ENCODE measurements around the gene C1QTNF3. TPM values are rescaled to one million over a fixed set of nuclear protein-coding genes. Genes with fewer than 3 reads are reported as not detected.

The C1QTNF3 gene
- total and polyA plus RNA-seq, 2 experiments from 2014 or later: 1.7 to 2.0 TPM

DNA sequence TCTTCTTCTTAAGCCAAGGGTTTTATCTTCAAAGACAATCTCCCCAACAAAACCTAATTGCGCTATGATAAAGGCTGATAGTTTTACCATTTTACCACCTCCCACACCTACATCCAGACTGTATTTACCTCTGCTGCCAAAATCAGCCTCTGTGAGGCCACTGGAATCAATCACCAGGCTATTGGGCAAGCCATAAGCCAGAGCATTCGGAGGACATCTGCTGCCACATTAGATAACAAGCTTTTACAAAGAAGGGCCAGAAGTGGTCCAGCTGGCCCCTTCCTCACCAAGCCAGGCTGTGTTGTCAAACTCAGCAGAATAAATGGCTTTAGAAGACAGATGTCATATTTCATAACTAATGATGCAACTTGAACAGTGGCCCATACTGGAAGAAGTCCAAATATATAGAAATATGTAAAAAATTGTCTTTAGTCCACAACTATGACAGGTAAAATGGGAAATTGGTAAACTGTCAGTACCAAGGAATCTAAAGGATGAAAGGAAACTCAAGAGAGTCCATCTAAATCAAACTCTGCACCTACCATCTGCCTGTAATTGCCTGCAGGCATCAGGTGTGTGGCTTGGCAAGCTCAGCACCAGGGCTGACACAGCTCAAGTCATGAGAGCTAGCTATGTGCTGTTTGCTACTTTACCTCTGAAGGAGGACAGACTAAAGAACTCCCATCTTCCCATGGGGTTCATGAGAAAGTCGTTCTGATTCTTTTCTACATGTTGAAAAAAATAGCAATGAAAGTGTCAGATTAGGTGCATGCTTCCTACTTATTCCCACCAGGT lies 74.6 kb downstream of the C1QTNF3 start (continued):
- TF ChIP-seq POLR2AphosphoS5 (IDR thresholded peaks at IDR 0.05; ENCODE audit: low read depth): no peak
- TF ChIP-seq STAT1 (IDR thresholded peaks at IDR 0.05; ENCODE audit: unreplicated experiment): no peak
- no peak for TF ChIP-seq ZNF331 (CRISPR knock-in tag; IDR thresholded peaks at IDR 0.05; ENCODE audit: low read depth)
- TF ChIP-seq ZNF114 (CRISPR knock-in tag; IDR thresholded peaks at IDR 0.05): no peak
- TF ChIP-seq, protein P1, sequence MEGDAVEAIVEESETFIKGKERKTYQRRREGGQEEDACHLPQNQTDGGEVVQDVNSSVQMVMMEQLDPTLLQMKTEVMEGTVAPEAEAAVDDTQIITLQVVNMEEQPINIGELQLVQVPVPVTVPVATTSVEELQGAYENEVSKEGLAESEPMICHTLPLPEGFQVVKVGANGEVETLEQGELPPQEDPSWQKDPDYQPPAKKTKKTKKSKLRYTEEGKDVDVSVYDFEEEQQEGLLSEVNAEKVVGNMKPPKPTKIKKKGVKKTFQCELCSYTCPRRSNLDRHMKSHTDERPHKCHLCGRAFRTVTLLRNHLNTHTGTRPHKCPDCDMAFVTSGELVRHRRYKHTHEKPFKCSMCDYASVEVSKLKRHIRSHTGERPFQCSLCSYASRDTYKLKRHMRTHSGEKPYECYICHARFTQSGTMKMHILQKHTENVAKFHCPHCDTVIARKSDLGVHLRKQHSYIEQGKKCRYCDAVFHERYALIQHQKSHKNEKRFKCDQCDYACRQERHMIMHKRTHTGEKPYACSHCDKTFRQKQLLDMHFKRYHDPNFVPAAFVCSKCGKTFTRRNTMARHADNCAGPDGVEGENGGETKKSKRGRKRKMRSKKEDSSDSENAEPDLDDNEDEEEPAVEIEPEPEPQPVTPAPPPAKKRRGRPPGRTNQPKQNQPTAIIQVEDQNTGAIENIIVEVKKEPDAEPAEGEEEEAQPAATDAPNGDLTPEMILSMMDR (conservative IDR thresholded peaks at IDR 0.05; ENCODE audit: low read depth in 2 of 2): no peak
- TF ChIP-seq, protein P2, sequence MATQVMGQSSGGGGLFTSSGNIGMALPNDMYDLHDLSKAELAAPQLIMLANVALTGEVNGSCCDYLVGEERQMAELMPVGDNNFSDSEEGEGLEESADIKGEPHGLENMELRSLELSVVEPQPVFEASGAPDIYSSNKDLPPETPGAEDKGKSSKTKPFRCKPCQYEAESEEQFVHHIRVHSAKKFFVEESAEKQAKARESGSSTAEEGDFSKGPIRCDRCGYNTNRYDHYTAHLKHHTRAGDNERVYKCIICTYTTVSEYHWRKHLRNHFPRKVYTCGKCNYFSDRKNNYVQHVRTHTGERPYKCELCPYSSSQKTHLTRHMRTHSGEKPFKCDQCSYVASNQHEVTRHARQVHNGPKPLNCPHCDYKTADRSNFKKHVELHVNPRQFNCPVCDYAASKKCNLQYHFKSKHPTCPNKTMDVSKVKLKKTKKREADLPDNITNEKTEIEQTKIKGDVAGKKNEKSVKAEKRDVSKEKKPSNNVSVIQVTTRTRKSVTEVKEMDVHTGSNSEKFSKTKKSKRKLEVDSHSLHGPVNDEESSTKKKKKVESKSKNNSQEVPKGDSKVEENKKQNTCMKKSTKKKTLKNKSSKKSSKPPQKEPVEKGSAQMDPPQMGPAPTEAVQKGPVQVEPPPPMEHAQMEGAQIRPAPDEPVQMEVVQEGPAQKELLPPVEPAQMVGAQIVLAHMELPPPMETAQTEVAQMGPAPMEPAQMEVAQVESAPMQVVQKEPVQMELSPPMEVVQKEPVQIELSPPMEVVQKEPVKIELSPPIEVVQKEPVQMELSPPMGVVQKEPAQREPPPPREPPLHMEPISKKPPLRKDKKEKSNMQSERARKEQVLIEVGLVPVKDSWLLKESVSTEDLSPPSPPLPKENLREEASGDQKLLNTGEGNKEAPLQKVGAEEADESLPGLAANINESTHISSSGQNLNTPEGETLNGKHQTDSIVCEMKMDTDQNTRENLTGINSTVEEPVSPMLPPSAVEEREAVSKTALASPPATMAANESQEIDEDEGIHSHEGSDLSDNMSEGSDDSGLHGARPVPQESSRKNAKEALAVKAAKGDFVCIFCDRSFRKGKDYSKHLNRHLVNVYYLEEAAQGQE (IDR thresholded peaks at IDR 0.05; ENCODE audit: unreplicated experiment): no peak

Small RNA genes within 50 kb of the gene (small RNA-seq; reads per million reads assigned to genes)
- gene AC139783.1 (ENCODE audit: low replicate concordance): not detected

Other genes starting within 250 kb of the C1QTNF3 start
- gene ADAMTS12, start 151.2 kb downstream of the C1QTNF3 start, total RNA-seq (2014; rRNA removed; shearing (Covaris generic)): 12.4 and 17.1 TPM in 2 replicates
- 8.6 and 9.1 TPM in 2 replicates for gene ADAMTS12, start 151.2 kb downstream of the C1QTNF3 start, polyA plus RNA-seq (2016; fragmentation: Nextera tagmentation; extraction: Ambion mirVana)
- 0.23 TPM in 1 of 2 replicates, not detected in the other for gene RXFP3, start 106.8 kb downstream of the C1QTNF3 start, total RNA-seq (2014; rRNA removed; shearing (Covaris generic))
- gene RXFP3, start 106.8 kb downstream of the C1QTNF3 start, polyA plus RNA-seq (2016; fragmentation: Nextera tagmentation; extraction: Ambion mirVana): not detected in 2 replicates
- not detected in 2 replicates for gene SLC45A2, start 58.5 kb downstream of the C1QTNF3 start, total RNA-seq (2014; rRNA removed; shearing (Covaris generic))
- gene SLC45A2, start 58.5 kb downstream of the C1QTNF3 start, polyA plus RNA-seq (2016; fragmentation: Nextera tagmentation; extraction: Ambion mirVana): not detected in 2 replicates
- 8.8 and 12.6 TPM in 2 replicates for gene AMACR, start 35.2 kb downstream of the C1QTNF3 start, total RNA-seq (2014; rRNA removed; shearing (Covaris generic))
- gene AMACR, start 35.2 kb downstream of the C1QTNF3 start, polyA plus RNA-seq (2016; fragmentation: Nextera tagmentation; extraction: Ambion mirVana): 6.7 and 7.0 TPM in 2 replicates

Measured in GM23338 (cell line).